ENCODE results near the gene KCNJ4. TPM values are rescaled to one million over a fixed set of nuclear protein-coding genes. Genes with fewer than 3 reads are reported as not detected.

The KCNJ4 gene
- total and polyA plus RNA-seq, 10 of the 15 experiments (the other 5 are each of a cell fraction or from before 2014, with no cell fraction given): not detected

DNA sequence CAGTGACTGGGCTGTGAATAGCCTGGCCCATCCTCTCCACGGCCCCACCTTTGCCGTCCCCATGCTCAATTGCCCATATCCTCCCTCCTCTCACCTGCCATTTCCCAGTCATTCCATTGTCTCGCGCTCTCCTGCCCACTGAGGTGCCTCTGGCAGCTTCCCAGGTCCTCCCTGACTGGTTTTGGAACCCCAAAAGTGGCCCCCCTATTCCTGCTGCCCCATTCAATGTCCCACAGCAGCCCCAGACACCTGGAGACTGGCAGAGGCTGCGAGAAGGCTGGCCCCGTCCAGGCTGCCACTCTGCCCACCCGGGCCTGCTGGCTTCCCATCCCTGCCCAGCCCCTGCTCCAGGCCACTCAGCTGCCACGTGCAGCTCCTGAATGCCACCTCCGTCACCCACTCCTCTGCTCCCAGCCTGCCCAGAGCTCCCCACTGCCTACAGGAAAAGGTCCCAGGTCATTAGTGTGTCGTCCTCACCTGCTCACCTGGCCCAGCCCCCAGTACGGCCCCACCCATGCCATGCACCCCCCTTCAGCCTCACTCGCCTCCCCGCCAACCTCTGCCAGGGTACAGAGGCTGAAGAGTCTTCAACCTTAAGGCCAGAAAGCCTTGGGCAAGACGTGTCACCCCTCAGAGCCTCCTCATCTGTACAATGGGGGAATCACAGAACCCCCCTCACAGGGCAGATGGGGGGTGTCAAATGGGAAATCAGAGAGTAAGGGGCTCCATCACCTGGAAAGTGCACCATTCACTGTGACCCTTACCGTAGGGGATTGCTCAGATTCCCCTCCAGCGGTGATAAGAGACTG, 37.5 kb downstream of the KCNJ4 start (continued):
- TF ChIP-seq BCL3 (IDR thresholded peaks at IDR 0.05; ENCODE audit: borderline replicate concordance, insufficient read depth, low read depth, low read length, poor library complexity, severe bottlenecking): no peak
- TF ChIP-seq MXI1 (IDR thresholded peaks at IDR 0.05; ENCODE audit: low read depth, low read length): no peak
- no peak for TF ChIP-seq USF1 (IDR thresholded peaks at IDR 0.05; ENCODE audit: borderline replicate concordance, extremely low read length, insufficient read depth, low read depth, low read length)
- no peak for TF ChIP-seq USF2 (IDR thresholded peaks at IDR 0.05; ENCODE audit: borderline replicate concordance, low read depth, low read length)
- no peak for TF ChIP-seq TCF7 (IDR thresholded peaks at IDR 0.05; ENCODE audit: borderline replicate concordance)
- no peak for TF ChIP-seq YBX1 (IDR thresholded peaks at IDR 0.05)
- no peak for TF ChIP-seq BRCA1 (IDR thresholded peaks at IDR 0.05; ENCODE audit: low read depth, low read length)
